ENCODE measurements around the gene STOX2. TPM values are rescaled to one million over a fixed set of nuclear protein-coding genes. Genes with fewer than 3 reads are reported as not detected.

Gene STOX2, protein sequence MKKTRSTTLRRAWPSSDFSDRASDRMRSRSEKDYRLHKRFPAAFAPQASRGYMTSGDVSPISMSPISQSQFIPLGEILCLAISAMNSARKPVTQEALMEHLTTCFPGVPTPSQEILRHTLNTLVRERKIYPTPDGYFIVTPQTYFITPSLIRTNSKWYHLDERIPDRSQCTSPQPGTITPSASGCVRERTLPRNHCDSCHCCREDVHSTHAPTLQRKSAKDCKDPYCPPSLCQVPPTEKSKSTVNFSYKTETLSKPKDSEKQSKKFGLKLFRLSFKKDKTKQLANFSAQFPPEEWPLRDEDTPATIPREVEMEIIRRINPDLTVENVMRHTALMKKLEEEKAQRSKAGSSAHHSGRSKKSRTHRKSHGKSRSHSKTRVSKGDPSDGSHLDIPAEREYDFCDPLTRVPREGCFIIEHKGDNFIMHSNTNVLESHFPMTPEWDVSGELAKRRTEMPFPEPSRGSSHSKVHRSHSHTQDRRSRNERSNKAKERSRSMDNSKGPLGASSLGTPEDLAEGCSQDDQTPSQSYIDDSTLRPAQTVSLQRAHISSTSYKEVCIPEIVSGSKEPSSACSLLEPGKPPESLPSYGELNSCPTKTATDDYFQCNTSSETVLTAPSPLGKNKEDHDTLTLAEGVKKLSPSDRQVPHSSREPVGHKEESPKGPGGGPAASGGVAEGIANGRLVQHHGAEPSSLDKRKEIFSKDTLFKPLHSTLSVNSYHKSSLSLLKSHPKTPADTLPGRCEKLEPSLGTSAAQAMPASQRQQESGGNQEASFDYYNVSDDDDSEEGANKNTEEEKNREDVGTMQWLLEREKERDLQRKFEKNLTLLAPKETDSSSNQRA (N-terminal part only)
- total RNA-seq: under 0.01 and 0.39 TPM in 2 replicates

DNA sequence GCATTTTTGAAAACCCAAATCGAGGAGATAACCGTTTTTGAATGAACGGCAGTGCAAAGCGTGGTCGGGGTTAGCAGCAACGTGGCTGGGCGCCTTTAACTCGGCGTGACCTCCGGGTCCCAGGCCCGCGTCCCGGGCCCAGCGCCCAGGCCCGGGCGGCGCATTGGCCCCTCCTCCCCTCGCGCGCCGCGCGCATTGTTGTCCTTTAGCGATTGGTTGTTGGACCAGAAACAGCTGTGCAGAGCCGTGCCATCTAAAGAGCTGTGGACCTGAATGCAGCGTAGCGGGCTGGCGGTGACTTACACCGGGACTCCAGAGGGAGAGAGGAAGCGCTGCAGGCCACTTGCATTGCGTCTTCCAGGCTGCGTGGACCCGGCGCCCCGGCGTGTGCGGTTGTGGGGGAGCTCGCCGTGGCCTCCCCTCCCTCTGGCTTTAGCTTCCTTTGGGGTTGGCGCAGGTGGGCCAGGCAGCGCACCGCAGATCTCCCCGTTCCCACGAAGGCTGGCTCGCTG lies at the start of gene STOX2:
TSS of gene STOX2 (plus strand) at position 227 of the 512 bp plus-strand sequence. CDS start 1,484 bp downstream, outside the sequence.

Other genes starting within 250 kb of the STOX2 start
- 20.6 and 24.0 TPM in 2 replicates for gene RWDD4, start 246.1 kb upstream of the STOX2 start, total RNA-seq
- 44.8 and 51.8 TPM in 2 replicates for gene TRAPPC11, start 246.0 kb upstream of the STOX2 start, total RNA-seq

All from subcutaneous preadipocyte (primary cell).